Endothelial cell of umbilical vein (primary cell): ENCODE measurements around the gene TMCO6.

Source experiments
- CTCF ChIP-seq, 2 donors: IDR thresholded peaks; 1 replicate in 1 of 2; 2 replicates in 1 of 2; pipeline ENCODE4 v1.5.1; 2011; ENCODE audit warnings: low read length in 2 of 2, mild to moderate bottlenecking in 2 of 2, moderate library complexity in 2 of 2, control low read depth in 1 of 2, inconsistent platforms in 1 of 2, low read depth in 1 of 2; ENCODE audit not compliant: insufficient read depth in 1 of 2; ENCODE audit errors: extremely low read depth in 1 of 2
- EZH2 ChIP-seq: IDR thresholded peaks from 2 replicates; pipeline ENCODE4 v1.6.1; 2012; ENCODE audit warnings: borderline replicate concordance, low read depth, mild to moderate bottlenecking, moderate library complexity, low read length, inconsistent platforms; ENCODE audit not compliant: severe bottlenecking
- POLR2A ChIP-seq: IDR thresholded peaks from 2 replicates; pipeline ENCODE4 v1.6.1; 2012; ENCODE audit warnings: low read depth, mild to moderate bottlenecking, control low read depth, low read length

- TF ChIP-seq CTCF (IDR thresholded peaks at IDR 0.05; ENCODE audit: extremely low read depth in 1 of 2, insufficient read depth in 1 of 2, low read depth in 1 of 2, low read length in 2 of 2) (no peak), EZH2 (no peak), POLR2A (no peak)
Observed at GRCh38 chr5:140590861-140591260, 48.4 kb upstream of the TMCO6 start.
